ENCODE measurements around the gene SSR3.
A peak's percentile ranks its signal among the peaks of the same experiment; 100 is the strongest.
"Not testable (repeated sequence)": the region's sequence is repeated elsewhere in the genome, so short reads cannot be mapped to it uniquely, and the experiment has no call there.

SSR3 gene

GRCh38 chr3:156554842-156555687, at the start of gene SSR3:
TSS of gene SSR3 (minus strand) at chr3:156555117. CDS start at chr3:156555089, 28 bp downstream.
- DNase-seq, result peak; percentile 97

- DNase-seq, result no peak
Observed at GRCh38 chr3:156604064-156604641, 49.2 kb upstream of the SSR3 start.

GRCh38 chr3:156603379-156604017, 48.6 kb upstream of the SSR3 start:
- no peak for DNase-seq

- no peak for DNase-seq
Observed at GRCh38 chr3:156602424-156602823, 47.5 kb upstream of the SSR3 start.

GRCh38 chr3:156601497-156601896, 46.6 kb upstream of the SSR3 start:
- no peak for DNase-seq

- DNase-seq, result no peak
Observed at GRCh38 chr3:156600834-156601233, 45.9 kb upstream of the SSR3 start.

GRCh38 chr3:156599089-156599874, 44.4 kb upstream of the SSR3 start:
- DNase-seq, result no peak

- no peak for DNase-seq
Observed at GRCh38 chr3:156598413-156598812, 43.5 kb upstream of the SSR3 start.

- no peak for DNase-seq
Observed at GRCh38 chr3:156594219-156594683, 39.3 kb upstream of the SSR3 start.

GRCh38 chr3:156593814-156594213, 38.9 kb upstream of the SSR3 start:
- no peak for DNase-seq

- DNase-seq, result not testable (repeated sequence)
Observed at GRCh38 chr3:156589806-156590205, 34.9 kb upstream of the SSR3 start.

- DNase-seq, result no peak
Observed at GRCh38 chr3:156587760-156588069, 32.8 kb upstream of the SSR3 start.

GRCh38 chr3:156586905-156587759, 32.2 kb upstream of the SSR3 start:
- DNase-seq, result no peak

GRCh38 chr3:156583469-156583868, 28.6 kb upstream of the SSR3 start:
- no peak for DNase-seq

GRCh38 chr3:156582532-156583183, 27.7 kb upstream of the SSR3 start:
- DNase-seq, result no peak

GRCh38 chr3:156581954-156582353, 27.0 kb upstream of the SSR3 start:
- DNase-seq, result no peak

GRCh38 chr3:156581033-156581432, 26.1 kb upstream of the SSR3 start:
- DNase-seq, result no peak

GRCh38 chr3:156579427-156579851, 24.5 kb upstream of the SSR3 start:
- no peak for DNase-seq

- no peak for DNase-seq
Observed at GRCh38 chr3:156577736-156578135, 22.8 kb upstream of the SSR3 start.

GRCh38 chr3:156576651-156577348, 21.9 kb upstream of the SSR3 start:
- DNase-seq, result no peak

- no peak for DNase-seq
Observed at GRCh38 chr3:156576051-156576450, 21.1 kb upstream of the SSR3 start.

Data from NCI-H2081 treated with DMSO at 0.1 percent for 48 hours (cell line).